Sigmoid colon (tissue), 4 donors: ENCODE results near the gene MTMR6.

Experiments used
- CTCF ChIP-seq, 4 experiments: fragments of 450-650 bp in 3 of 4; fragments of 200-600 bp in 1 of 4; IDR thresholded peaks; one replicate each; pipeline ENCODE4 v1.5.1; 2016 to 2019; ENCODE audit warnings: antibody characterized with exemption in 4 of 4, mild to moderate bottlenecking in 3 of 4, moderate library complexity in 2 of 4
- POLR2AphosphoS5 ChIP-seq, 4 donors: sonication (generic); formaldehyde crosslinking; IDR thresholded peaks; one replicate each; pipeline ENCODE4 v1.6.1; 2017; ENCODE audit warnings: antibody characterized with exemption in 4 of 4

GRCh38 chr13:25286308-25286968 is 850 bp downstream of the MTMR6 start:
- TF ChIP-seq CTCF (IDR thresholded peaks at IDR 0.05) (no peak), POLR2AphosphoS5 (IDR thresholded peaks at IDR 0.05) (no peak)
